HG03280 (cell line): ENCODE data around the gene LENG8.
"Not testable (repeated sequence)": the region's sequence is repeated elsewhere in the genome, so short reads cannot be mapped to it uniquely, and the experiment has no call there.

Experiments
- ATAC-seq: cut with Tn5 transposase; IDR thresholded peaks from one replicate; pipeline ENCODE4 v1.9.1; 2021; ENCODE audit warnings: mild to moderate bottlenecking, moderate library complexity; ENCODE audit not compliant: unreplicated experiment

LENG8 gene

DNA sequence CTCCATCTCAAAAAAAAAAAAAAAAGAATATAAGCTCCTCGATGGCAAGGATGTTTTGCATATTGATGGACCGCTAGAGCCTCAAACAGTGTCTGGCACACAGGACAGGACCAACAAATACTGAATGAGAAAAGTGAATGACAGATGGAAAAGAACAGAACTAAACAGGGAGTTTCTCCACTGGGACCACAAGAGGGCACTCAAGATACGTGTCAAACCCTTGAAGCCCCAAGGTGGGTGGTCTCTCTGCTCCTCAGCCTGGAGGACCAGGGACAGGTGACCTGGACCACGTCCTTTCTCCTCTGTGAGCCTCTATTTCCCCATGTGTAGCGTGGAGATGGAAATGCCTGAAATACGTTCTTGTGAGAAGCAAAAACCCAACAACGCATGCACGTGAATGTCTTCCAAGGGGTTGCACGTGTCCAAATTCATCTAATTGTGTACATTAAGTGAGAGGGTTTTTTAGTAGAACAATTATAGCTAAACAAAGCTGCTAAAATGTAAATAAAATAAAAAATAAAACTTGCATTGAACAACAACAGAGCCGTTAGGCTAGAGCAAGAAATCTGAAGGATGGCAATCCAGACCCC, 29.8 kb downstream of the LENG8 start:
- ATAC-seq = no peak

DNA sequence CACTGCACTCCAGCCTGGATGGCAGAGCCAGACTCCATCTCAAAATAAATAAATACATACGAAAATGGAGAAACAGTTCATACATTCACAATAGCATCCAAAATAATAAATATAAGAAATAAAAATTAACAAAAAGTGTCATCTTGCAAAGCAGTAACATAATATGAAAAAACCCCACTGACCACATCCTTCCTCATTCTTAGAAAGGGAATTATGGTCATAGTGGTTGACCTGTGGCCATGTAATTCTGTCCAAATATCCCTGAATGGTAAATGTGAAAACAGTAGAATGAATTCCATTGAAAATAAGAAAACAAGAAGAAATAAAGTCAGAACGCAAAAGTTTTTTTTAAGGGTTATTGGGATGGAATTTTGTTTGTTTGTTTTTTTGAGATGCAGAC, 31.1 kb downstream of the LENG8 start:
- no peak for ATAC-seq

DNA sequence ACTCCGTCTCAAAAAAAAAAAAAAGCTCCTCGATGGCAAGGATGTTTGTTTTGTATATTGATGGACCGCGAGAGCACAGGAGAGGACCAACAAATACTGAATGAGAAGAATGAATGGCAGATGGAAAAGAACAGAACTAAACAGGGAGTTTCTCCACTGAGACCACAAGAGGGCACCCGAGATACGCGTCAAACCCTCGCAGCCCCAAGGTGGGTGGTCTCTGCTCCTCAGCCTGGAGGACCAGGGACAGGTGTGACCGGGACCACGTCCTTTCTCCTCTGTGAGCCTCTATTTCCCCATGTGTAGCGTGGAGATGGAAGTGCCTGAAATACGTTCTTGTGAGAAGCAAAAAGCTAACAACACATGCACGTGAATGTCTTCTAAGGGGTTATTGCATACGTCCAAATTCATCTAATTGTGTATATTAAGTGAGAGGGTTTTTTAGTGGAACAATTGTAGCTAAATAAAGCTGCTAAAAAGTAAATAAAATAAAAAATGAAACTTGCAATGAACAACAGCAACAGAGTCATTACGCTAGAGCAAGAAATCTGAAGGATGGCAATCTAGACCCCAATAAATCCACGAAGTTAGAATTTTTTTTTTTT, 32.4 kb downstream of the LENG8 start:
- no peak for ATAC-seq

DNA sequence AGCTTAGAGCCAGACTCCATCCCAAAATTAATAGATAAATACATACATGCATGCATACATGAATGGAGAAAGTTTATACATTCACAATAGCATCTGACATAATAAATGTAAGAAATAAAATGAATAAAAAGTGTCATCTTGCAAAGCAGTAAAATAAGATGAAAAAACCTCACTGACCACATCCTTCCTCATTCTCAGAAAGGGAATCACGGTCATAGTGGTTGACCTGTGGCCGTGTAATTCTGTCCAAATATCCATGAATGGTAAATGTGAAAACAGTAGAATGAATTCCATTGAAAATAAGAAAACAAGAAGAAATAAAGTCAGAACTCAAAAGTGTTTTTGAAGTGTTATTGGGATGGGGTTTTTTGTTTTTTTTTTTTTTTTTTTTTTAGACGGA, 33.9 kb downstream of the LENG8 start:
- no peak for ATAC-seq

DNA sequence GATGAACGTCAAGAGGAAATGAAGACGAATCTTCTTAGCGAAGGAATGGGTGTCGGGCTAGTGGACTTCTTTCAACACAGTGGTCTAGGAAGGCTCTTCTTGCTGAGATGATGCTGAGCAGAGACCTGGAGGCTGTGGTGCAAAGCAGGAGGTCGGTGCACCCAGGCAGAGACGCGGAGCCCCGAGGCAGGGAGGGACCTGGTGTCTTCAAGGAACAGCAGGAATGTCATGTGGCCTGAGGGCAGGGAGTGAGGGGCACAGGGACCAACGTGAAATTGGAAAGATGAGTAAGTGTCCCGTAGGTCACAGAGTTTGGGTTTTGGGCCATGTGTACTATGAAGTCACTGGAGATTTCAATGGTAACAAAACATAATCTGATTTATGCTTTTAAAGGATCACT, 35.5 kb downstream of the LENG8 start:
- no peak for ATAC-seq

DNA sequence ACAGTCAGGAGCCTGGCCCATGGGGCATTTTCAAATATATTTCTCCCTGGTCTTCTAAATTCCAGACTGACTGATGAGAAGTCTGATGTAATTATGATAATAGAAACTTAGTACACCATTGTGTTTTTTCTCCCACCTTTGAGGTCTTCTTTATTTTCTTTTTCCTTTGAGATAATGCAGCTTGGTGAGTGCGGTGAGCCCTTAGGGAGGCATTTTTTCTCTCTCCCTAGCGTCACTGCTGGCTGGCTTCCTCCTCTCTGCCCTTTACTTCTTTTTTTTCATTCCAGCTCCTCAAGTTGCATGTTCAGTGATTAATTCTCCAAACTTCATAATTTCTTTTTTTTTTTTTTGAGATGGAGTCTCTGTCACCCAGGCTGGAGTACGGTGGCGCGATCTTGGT, 36.9 kb downstream of the LENG8 start:
- no peak for ATAC-seq

DNA sequence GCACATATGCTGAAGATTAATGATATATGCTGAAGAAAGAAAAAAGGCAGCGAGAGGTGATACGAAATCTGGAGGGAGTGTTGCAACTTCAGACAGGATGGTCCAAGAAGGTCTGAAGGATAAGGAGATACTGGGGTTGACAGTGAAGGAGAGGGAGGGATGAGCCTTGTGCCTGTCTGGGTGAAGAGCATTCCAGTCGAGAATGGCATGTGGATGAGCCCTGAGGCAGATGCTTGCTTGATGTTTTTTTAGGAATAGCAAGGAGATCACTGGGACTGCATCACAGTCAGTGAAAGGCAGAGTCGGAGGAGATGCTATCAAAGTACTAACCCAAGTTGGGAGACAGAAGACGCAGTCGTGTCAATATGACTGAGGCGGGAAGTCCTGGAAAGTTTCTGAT, 40.3 kb downstream of the LENG8 start:
- no peak for ATAC-seq

DNA sequence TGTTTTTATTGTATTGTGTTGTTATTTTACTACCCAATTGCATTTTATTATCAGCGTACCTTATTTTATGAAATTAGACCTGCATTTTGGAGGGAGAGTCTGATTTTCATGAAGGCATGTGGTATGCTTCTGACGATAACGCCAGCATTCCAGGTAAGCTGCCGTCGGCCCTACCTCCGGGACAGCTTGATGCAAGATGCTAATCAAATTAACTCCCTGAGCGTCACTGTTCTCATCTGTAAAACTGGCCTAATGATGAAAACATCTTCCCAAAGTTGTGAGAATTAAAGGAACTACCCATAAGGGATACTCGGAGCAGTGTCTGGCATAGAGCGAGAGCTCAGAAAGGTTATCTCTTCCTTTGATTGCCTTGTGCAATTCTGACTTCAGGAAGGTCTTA, 40.8 kb downstream of the LENG8 start:
- no peak for ATAC-seq

DNA sequence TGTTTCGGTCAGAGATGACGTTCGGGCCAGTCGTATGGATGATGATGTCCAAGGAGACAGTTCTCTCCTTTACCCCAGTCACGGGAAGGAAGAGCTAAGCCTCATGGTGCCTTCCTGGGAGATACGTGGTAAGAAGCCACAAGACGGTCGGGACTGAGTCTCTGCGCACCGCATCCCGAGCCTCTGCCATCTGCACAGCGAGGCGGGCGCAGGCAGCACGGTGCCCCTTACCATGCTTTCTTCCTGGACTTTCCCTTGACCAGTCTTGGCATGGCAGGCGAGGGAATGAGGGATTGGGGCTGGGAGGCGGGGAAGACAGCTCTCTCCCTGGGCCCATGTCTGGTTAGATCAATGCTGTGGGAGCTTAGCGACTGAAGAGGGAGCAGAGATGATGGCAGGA, 43.6 kb downstream of the LENG8 start:
- no peak for ATAC-seq

DNA sequence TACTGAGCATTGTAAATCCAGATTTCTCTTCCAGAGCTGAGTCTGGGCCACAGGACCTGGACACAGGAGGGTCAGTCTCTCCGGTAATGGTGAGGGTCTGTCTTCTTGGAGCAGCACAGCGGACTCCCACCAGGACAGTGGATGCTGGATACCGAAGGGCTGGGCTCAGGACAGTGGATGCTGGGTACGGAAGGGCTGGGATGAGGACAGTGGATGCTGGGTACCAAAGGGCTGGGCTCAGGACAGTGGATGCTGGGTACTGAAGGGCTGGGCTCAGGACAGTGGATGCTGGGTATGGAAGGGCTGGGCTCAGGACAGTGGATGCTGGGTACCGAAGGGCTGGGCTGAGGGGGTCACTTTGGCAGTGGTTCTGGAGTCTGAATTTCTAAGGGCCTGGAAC, 44.1 kb downstream of the LENG8 start:
- not testable (repeated sequence) for ATAC-seq

DNA sequence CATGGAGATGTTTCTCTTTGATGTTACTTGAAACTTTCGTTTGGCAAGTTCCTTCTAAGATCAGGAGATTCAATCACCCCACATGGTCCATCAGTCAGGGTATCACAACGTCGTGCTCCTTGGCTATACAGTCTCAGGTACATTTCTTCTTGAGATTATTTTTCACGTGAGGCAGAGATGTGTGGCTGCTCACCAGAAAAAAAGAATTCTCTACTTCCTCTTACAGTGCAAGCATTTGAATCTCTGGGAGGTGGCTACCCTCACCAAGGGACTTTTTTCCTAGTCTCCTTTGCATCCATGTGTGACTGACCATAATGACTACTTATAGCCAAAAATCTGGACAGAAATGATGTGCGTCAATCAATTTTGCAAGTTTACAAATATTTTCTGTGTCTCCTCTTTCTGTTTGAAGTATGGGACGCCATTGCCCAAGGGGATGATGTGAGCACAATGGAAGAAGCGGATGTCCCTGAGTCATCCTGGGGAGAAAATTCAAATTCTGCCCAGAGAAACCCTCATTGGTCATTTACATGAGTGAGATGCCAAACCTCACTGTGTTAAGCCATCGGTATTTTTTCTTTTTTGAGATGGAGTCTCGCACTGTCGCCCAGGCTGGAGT, 45.1 kb downstream of the LENG8 start:
- ATAC-seq = no peak

DNA sequence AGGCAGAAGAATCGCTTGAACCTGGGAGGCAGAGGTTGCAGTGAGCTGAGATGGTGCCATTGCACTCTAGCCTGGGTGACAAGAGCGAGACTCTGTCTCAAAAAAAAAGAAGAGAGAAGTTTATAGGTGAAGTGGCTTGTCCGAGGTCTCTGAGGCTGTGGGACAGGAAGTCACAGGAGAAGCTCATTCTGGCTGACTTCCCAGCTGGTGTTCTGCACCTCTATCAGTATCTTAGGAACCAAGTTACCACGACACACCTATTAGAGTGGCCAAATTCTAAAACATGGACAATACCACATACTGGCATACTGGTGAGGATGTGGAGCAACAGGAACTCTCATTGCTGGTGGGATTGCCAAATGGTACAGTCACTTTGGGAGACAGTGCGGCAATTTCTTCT, 46.3 kb downstream of the LENG8 start:
- not testable (repeated sequence) for ATAC-seq

DNA sequence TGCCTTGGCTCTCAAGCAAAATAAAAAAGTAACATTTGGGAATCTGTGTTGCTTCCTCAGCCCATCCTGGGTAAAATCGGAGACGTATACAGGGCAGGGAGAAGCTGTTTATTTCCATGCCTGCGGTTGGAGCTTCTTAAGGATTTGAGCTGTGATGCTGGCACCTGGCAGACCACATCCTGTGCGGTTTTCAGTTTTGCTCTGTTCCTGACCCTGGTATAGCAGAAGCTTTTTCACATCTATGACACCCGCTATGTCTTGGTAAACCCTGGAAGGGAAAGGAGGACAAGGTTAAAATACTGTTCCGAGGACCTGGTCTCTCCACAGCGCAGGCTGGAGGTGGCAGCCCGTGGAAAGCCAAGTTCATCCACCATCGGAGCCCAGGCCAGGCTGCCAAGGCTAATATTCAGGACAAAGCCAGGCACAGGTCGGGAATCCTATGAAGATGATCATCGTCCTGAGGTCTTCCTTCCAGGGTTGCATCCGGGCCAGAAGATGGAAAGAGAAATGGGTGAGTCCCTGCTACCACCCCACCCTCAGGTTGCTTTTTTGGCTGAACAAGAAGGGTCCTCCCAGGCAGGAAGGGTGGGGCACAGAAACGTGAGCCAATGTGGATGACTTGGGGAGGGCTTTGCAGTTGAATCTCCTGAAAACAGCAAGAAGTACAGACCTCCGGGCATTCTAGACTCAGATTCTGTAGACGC, 48.9 kb downstream of the LENG8 start:
- not testable (repeated sequence) for ATAC-seq

DNA sequence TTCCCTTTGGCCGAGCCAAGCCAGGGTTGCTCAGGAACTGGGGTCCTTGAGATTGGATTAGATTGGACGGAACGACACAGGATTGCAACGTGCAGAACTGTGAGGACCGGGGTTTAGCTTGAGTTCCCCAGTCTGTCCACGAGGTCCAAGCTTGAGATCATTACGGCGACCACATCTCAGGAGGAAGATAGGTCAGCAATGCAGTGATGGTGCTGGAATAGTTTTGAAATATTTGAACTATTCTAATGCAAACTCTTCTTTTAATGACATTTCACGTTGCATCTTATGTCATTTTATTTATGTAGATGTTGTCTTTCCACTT, 49.4 kb downstream of the LENG8 start:
- not testable (repeated sequence) for ATAC-seq

DNA sequence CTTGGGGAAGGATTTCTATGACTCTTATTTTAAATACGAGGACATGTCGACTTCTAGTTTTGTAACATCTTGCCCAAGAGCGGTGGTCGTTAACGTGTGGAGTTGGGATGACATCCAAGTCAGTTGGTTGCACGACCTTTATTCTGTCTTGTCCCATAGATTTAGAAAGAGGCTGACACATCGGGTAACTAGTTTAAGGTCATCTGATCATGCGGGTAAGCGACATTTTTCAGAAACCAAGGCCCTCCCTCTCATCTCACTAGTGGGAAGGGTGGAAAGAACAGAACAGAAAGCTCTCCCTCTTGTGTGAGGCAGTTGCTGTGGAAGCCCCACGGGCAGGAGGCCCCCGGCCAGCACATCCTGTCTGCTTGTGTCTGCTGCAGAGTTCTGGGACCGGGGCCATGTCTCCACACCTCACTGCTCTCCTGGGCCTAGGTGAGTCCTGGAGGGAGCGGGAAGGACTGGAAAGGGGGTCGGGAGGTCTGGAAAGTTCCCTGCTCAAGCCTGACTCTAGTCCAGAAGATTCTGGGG, 53.6 kb downstream of the LENG8 start, which contains the start of gene LAIR2:
Gene LAIR2, plus strand, starts transcription at position 314 of the 531 bp plus-strand sequence. Its CDS starts 88 bp downstream, at position 402.
- ATAC-seq = no peak

DNA sequence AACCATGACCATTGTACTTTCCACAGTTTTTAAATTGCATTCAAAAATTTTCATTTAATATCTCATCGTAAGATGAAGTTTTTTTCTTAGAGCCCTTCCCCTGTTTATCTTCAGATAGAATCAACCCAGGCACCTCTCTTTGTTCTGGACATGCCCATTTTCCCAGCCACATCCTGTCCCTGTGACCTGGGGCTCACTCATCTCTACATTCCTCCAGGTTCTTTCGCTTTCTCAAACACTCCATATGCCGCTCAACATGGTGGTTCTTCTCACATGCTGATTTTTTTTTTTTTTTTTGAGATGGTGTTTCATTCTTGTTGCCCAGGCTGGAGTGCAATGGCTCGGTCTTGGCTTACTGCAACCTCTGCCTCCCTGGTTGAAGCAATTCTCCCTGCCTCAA, 56.5 kb downstream of the LENG8 start:
- not testable (repeated sequence) for ATAC-seq

DNA sequence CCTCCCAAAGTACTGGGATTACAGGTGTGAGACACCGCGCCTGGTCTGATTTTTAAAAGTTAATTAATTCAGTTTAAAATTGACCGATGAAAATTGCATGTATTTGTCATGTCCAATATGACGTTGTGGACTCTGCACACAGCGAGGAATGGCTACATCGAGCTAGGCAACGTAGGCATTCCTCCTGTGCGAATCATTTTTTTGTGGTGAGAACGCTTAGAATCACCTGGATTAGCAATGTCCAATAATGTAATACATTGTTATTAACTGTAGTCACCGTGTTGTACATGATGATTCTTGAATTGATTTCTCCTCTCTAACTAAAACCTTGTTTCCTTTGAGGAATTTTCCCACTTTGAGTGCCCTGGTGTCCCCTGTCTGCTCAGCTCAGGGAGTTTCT, 57.1 kb downstream of the LENG8 start:
- no peak for ATAC-seq

DNA sequence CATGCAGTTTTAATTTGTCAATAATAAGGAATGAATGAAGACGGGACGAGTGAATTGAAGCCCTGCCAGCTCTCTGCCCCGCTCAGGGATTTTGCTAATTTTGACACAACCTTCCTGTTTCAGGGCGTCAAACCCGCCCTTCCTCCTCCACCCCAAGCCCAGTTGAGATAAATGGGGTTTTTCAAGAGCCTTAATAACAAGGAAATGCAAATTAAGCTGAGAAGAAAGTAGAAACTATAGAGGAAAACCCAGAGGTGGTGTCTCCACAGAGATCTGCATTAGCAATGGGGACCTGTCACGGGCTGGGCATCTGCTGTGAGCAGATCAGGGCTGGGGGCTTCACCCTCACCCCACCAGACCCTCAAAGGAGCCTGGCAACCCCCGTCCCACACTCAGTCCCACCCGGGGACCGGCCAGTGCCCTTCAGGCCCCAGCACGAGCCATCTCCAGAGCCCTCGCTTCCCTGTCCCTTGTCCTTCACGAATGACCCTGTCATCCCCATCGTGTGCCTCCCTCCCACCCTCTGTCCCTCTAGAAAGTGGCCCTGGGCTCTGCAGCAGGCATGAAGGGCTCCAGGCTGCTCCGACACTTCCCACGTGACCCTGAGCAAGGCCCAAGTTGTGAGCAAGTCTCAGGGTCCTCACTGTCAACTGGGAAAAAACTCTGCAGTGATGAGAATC, 58.2 kb downstream of the LENG8 start:
- ATAC-seq = not testable (repeated sequence)

DNA sequence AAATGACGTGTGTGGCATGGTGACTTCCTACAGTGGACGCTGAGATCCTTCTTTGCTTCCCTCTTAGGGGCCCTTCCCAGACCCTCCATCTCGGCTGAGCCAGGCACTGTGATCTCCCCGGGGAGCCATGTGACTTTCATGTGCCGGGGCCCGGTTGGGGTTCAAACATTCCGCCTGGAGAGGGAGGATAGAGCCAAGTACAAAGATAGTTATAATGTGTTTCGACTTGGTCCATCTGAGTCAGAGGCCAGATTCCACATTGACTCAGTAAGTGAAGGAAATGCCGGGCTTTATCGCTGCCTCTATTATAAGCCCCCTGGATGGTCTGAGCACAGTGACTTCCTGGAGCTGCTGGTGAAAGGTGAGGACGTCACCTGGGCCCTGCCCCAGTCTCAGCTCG, 58.8 kb downstream of the LENG8 start:
- no peak for ATAC-seq

DNA sequence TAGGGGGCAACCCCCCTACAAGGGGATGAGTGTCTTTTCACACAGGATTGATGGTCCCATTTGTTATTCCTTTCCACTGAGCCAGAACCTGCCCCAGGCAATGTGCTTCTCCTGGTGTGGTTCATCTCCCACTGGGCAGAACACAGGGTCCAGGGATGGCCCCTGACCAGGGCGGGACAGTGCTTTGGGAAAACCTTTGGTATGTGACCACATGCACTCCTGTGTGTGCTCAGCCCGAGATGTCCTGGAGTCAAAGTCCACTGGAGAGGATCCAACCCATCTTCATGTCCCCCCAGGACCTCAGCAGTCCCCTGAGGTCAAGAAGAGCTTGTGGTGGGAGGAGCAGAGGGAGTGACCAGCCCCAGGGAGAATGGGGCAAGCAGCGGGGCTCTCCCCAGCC, 59.5 kb downstream of the LENG8 start:
- ATAC-seq = not testable (repeated sequence)
